HL-60 (cell line): ENCODE data around the gene ZNF322.

ENCODE experiments used
- DNase-seq, 2 experiments: peaks; one replicate each; pipeline ENCODE4 v3.0.0-alpha.2; 2010 to 2020; ENCODE audit warnings: low read depth in 1 of 2, low spot score in 1 of 2
- H3K27ac ChIP-seq: fragments of 250-450 bp; sonication (Bioruptor Pico); replicated peaks from 2 replicates; pipeline ENCODE4 v1.5.1; 2020; ENCODE audit warnings: mild to moderate bottlenecking, moderate library complexity
- H3K27me3 ChIP-seq: fragments of 250-450 bp; sonication (Bioruptor Pico); 2 replicates; pipeline ENCODE4 v1.5.1; 2021; ENCODE audit warnings: mild to moderate bottlenecking, moderate library complexity; ENCODE audit not compliant: insufficient read depth, poor library complexity, severe bottlenecking
- H3K4me3 ChIP-seq: replicated peaks from 2 replicates; pipeline ENCODE4 v1.5.1; 2011; ENCODE audit warnings: mild to moderate bottlenecking, control low read depth, low read length; ENCODE audit not compliant: insufficient read depth
- GABPA ChIP-seq: IDR thresholded peaks from 2 replicates; pipeline ENCODE4 v1.6.1; 2012; ENCODE audit warnings: low read depth
- POLR2AphosphoS5 ChIP-seq: IDR thresholded peaks from 2 replicates; pipeline ENCODE4 v1.6.1; 2012; ENCODE audit warnings: low read depth
- SPI1 ChIP-seq: IDR thresholded peaks from 2 replicates; pipeline ENCODE4 v1.6.1; 2012; ENCODE audit warnings: low read depth, mild to moderate bottlenecking, borderline replicate concordance
- TF ChIP-seq, protein P1 (sequence below): IDR thresholded peaks from 2 replicates; pipeline ENCODE4 v1.6.1; 2012; ENCODE audit warnings: low read depth; ENCODE audit not compliant: insufficient replicate concordance
- TF ChIP-seq, protein P2 (sequence below): IDR thresholded peaks from one replicate; pipeline ENCODE4 v1.5.1; 2011; ENCODE audit warnings: low read length, control low read depth, inconsistent platforms; ENCODE audit not compliant: insufficient read depth

ZNF322 gene

DNA sequence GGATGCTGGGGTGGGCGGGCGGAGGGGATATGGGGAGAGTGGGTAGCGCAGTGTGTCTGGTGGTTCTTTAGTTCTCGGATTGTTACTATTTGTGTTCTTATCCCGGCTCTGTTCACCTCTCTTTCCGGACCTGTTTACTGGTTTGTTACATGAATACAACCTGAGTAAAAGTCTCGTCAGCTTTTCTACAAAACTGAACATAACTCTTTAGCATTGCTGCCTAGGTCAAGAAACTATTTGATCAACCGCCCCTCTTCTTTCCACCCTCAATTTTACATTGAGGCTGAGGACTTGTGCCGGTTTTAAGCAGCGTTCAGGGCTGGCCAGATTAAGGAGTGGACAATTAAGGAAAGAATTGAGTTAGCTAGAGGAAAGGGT is 62.2 kb downstream of the ZNF322 start:
- Histone ChIP-seq H3K27ac (peak overlapping the region; percentile 91), H3K27me3 (no peaks in the 10 kb centered on the region), H3K4me3 (peak overlapping the region; percentile 96)
- DNase-seq: no peak
- TF ChIP-seq POLR2AphosphoS5 (no peak), GABPA (no peak), SPI1 (no peak)
- TF ChIP-seq, protein P1, sequence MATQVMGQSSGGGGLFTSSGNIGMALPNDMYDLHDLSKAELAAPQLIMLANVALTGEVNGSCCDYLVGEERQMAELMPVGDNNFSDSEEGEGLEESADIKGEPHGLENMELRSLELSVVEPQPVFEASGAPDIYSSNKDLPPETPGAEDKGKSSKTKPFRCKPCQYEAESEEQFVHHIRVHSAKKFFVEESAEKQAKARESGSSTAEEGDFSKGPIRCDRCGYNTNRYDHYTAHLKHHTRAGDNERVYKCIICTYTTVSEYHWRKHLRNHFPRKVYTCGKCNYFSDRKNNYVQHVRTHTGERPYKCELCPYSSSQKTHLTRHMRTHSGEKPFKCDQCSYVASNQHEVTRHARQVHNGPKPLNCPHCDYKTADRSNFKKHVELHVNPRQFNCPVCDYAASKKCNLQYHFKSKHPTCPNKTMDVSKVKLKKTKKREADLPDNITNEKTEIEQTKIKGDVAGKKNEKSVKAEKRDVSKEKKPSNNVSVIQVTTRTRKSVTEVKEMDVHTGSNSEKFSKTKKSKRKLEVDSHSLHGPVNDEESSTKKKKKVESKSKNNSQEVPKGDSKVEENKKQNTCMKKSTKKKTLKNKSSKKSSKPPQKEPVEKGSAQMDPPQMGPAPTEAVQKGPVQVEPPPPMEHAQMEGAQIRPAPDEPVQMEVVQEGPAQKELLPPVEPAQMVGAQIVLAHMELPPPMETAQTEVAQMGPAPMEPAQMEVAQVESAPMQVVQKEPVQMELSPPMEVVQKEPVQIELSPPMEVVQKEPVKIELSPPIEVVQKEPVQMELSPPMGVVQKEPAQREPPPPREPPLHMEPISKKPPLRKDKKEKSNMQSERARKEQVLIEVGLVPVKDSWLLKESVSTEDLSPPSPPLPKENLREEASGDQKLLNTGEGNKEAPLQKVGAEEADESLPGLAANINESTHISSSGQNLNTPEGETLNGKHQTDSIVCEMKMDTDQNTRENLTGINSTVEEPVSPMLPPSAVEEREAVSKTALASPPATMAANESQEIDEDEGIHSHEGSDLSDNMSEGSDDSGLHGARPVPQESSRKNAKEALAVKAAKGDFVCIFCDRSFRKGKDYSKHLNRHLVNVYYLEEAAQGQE: no peak
- TF ChIP-seq, protein P2, sequence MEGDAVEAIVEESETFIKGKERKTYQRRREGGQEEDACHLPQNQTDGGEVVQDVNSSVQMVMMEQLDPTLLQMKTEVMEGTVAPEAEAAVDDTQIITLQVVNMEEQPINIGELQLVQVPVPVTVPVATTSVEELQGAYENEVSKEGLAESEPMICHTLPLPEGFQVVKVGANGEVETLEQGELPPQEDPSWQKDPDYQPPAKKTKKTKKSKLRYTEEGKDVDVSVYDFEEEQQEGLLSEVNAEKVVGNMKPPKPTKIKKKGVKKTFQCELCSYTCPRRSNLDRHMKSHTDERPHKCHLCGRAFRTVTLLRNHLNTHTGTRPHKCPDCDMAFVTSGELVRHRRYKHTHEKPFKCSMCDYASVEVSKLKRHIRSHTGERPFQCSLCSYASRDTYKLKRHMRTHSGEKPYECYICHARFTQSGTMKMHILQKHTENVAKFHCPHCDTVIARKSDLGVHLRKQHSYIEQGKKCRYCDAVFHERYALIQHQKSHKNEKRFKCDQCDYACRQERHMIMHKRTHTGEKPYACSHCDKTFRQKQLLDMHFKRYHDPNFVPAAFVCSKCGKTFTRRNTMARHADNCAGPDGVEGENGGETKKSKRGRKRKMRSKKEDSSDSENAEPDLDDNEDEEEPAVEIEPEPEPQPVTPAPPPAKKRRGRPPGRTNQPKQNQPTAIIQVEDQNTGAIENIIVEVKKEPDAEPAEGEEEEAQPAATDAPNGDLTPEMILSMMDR: no peak

DNA sequence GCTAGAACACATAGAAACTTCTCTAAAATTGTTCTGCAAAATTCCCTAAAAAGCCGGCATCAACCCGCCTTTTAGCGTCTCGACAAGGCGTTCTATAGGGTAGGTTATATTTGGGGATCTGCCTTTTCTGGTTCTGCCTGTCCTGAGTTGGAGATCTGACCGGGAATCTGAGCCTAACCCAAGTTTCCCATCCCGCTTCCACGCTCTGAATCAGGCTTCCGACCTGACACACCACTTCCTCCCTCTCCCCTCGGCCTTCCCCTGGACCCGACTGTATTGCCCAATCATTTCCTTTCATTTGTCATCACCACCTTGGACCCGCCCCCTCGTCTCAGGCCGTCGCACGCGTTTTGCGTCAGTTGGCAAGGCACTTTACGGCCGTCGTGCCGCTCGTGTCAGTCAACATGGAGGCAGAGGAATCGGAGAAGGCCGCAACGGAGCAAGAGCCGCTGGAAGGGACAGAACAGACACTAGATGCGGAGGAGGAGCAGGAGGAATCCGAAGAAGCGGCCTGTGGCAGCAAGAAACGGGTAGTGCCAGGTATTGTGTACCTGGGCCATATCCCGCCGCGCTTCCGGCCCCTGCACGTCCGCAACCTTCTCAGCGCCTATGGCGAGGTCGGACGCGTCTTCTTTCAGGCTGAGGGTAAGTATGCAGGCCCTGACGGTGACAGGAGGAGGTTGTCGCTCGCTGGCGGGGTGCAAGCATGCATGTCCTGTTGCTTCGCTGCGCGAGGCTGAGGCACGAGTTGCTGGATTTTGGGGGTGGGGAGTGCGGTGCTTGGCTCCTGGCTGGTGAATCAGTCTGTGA is 62.8 kb downstream of the ZNF322 start, which contains the start of gene ABT1:
TSS of gene ABT1 (plus strand) at position 375 of the 810 bp plus-strand sequence. CDS start at position 405, 30 bp downstream.
- Histone ChIP-seq H3K4me3 (peak within 1 kb of the TSS; percentile 96), H3K27me3 (no peaks in the 10 kb centered on the region), H3K27ac (peak within 1 kb of the TSS; percentile 91)
- TF ChIP-seq SPI1 (peak; percentile 97), GABPA (0 out of 2 replicates have a peak, but pooled peaks have one; percentile 15), POLR2AphosphoS5 (peak; percentile 97; the same call in 1 of the 2 replicates)
- TF ChIP-seq, protein P1: peak; percentile 51
- TF ChIP-seq, protein P2: no peak
- peak; percentile 98 to 99 for DNase-seq

DNA sequence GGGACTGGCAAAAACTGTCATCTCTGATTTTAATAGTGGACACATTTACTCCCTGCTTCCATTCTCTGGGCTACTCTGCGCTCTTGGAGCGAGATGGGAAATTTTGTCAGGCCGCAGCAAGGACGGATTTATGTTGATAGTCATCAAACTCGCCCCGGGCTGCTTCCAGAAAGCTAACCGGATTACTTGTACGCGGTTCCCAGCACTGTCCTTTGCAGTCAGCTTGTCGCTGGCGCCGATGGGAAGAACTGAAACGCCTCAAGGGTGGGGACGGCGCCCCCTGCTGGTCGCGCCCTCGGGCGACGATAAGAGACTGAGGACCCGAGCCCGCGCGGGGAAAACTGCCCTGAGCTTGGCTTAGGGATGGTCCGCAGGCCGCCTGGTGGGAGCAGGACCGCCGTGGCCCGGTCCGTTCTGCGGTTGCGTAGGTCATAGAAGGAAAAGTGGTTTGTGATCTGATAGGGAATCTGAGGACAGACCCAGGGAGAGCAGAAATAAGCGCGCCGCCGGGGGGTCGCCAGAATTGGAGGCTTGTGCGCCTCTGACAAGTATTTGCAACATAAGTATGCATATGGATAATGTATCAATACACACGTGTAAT is 63.8 kb downstream of the ZNF322 start:
- Histone ChIP-seq H3K27me3 (no peaks in the 10 kb centered on the region), H3K27ac (peak overlapping the region; percentile 91), H3K4me3 (peak overlapping the region; percentile 52)
- peak; percentile 82 to 90 for DNase-seq
- no peak for TF ChIP-seq SPI1
- TF ChIP-seq, protein P2: peak; percentile 57
